Measurements from ENCODE around the gene TMEM259.
A peak's percentile ranks its signal among the peaks of the same experiment; 100 is the strongest.

The TMEM259 gene

DNA sequence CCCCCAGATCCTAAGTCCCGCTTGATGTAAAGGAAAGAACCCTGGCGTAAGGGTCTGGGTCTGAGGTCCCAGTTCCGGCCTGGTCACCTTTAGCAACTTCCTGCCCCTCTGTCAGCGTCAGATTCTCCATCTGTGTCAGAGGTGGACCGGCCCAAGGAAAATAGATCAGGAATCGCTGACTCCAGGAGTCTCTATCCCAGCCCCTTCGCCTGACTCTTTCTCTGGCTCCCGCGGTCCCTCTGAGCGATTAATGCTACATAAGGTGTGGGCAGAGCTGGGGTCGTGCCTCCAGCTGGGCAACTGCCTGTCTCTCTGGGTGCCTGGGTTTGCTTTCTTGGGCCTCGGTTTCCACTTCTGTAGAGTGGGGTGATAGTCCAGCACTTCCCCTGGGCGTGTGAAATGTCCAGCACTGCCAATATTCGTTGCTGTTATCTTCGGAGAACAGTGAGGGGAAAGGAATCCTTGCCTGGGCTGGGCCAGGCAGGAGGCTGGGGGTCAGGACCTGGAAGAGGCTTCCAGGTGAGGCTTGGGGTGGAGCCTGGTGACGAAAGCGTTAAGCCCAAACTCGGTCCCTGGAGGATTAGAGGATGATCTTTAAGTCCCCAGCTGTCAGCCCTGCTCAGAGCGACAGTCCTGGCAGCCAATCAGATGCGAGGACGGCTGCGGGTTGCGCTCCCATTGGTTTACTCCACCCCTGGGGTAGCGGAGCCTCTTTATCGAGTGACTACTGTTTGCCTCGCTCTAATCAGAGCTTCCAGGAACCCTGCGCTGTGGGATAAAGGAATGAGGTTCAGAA lies 19.8 kb upstream of the TMEM259 start:
- Histone ChIP-seq H3K27me3 (peaks cover 0 to 19% (median 6%) of the 10 kb centered on the region in 11 experiments; a peak in 11 of 22 replicates), H3K4me3 (peak overlapping the region; percentile 56 to 75 (median 64)), H3K9ac (peak overlapping the region; percentile 6 to 81 (median 49); a peak in 17 of 22 replicates), H4K20me1 (peaks cover 6 to 32% (median 23%) of the 10 kb centered on the region in 11 experiments; a peak in 14 of 22 replicates), H3K27ac (no peak overlapping the region), H3K9me3 (replicated peaks in 1 of 11) (no peaks in the 10 kb centered on the region), H3K36me3 (peaks cover 0 to 42% (median 0%) of the 10 kb centered on the region in 11 experiments; a peak in 4 of 22 replicates), H3K4me1 (peaks cover 57 to 85% (median 73%) of the 10 kb centered on the region in 10 experiments), H3K4me2 (peak overlapping the region; percentile 92 to 99 (median 95))
- TF ChIP-seq Cebpa-rat (IDR thresholded peaks at IDR 0.05) = no peak

DNA sequence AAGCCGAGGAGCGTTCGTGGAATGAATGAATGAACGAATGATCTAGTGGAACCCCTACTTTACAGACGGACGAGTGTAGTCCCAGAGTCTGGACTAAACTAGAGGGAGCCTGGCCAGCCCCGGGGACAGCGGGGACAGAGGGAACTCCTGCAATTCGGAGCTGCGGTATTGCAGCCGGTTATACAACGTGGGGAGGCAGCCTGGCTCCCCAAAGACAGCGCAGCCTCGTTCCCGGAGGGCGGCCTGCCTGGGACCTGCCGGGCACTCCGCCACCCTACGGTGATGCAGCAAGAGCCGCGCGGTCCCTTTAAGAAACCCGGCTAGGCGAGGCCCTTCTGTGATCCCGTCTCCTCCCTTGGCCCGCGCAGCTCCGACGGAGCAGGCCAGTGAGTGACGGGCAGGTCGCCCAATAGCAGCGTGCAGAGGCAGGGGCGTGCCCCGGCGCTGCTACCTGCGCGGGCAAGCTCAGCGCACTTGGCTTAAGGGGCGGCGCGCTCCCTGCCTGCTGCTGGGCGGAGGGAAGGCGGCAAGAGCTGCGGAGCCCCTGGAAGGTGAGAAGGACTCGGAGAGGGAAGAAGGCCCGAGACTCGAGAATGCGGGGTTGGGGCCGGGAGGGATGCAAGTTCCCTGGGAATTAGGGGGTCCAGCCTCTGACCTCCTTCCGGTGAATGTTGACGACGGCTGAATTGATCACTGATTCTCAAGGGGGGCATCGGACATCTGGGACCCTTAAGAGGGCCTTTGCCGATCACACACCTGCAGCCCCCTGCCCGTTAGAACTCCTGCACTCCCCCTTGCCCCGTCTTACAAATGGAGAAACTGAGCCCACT lies 18.9 kb upstream of the TMEM259 start, which contains the start of gene ABCA7:
ABCA7 (plus strand) TSS at position 462 of the 830 bp plus-strand sequence. CDS start 1,255 bp downstream, outside the sequence.
- peaks cover 64 to 85% (median 76%) of the 10 kb centered on the region in 10 experiments for H3K4me1 ChIP-seq
- H3K27ac ChIP-seq = peak within 1 kb of the TSS in 6 of 11 experiments; percentile 61 to 93 (median 85); a peak in 11 of 22 replicates
- peaks cover 6 to 37% (median 23%) of the 10 kb centered on the region in 11 experiments; a peak in 14 of 22 replicates for H4K20me1 ChIP-seq

DNA sequence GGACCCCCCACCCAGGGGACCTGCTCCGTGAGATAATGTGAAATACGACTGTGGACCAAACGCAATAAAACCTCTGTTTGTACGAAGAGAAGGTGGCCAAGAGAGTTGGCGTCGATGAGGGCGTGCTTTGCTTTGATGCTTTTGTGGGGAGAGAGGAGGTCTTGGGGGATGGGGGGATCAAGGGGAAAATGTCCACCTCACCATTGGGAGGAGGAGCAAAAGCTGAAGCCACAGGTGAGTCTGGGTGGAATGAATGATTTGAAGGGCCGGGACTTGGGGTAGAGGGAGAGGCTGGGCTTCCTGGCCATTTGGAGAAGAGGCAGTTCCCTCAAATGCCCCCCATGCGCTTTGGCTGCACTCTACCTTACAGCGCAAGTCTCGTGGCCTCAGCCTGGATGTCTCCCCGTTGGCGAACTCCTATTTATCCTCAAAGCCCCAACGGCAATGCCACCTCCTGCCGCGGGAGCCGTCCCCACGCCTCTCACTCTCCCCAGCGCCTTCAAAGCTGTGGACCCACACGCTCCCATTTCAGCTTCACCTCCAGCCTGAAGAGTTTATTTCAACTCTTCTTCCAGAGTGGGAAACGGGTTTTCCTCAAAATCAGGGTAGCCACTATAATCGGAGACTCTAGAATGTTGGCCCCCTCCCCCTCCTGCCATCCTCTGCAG lies 18.2 kb upstream of the TMEM259 start:
- Histone ChIP-seq H3K9ac (peak overlapping the region in 5 of 11 experiments; percentile 55 to 81 (median 76); a peak in 7 of 22 replicates), H3K4me1 (peaks cover 64 to 78% (median 74%) of the 10 kb centered on the region in 10 experiments), H3K4me2 (peak overlapping the region; percentile 92 to 99 (median 95)), H3K9me3 (replicated peaks in 1 of 11) (no peaks in the 10 kb centered on the region), H3K27ac (peak overlapping the region in 6 of 11 experiments; percentile 61 to 93 (median 85); a peak in 12 of 22 replicates), H3K4me3 (peak overlapping the region in 8 of 10 experiments; percentile 30 to 75 (median 65); a peak in 13 of 20 replicates), H3K36me3 (peaks cover 0 to 41% (median 0%) of the 10 kb centered on the region in 11 experiments; a peak in 4 of 22 replicates), H4K20me1 (peaks cover 6 to 37% (median 23%) of the 10 kb centered on the region in 11 experiments; a peak in 14 of 22 replicates), H3K27me3 (peaks cover 0 to 19% (median 6%) of the 10 kb centered on the region in 11 experiments; a peak in 11 of 22 replicates)
- TF ChIP-seq Cebpa-rat (IDR thresholded peaks at IDR 0.05) = no peak

More for the DNA sequence above, 18.9 kb upstream of the TMEM259 start, which contains the start of gene ABCA7:
- peak within 1 kb of the TSS; percentile 6 to 81 (median 62); a peak in 18 of 22 replicates for H3K9ac ChIP-seq
- H3K27me3 ChIP-seq = peaks cover 0 to 19% (median 6%) of the 10 kb centered on the region in 11 experiments; a peak in 11 of 22 replicates
- no peak for TF ChIP-seq Cebpa-rat (IDR thresholded peaks at IDR 0.05)
- H3K36me3 ChIP-seq = peaks cover 0 to 47% (median 0%) of the 10 kb centered on the region in 11 experiments; a peak in 4 of 22 replicates
- H3K9me3 ChIP-seq (replicated peaks in 1 of 11) = no peaks in the 10 kb centered on the region
- peak within 1 kb of the TSS; percentile 92 to 99 (median 95) for H3K4me2 ChIP-seq
- peak within 1 kb of the TSS; percentile 56 to 75 (median 64) for H3K4me3 ChIP-seq

DNA sequence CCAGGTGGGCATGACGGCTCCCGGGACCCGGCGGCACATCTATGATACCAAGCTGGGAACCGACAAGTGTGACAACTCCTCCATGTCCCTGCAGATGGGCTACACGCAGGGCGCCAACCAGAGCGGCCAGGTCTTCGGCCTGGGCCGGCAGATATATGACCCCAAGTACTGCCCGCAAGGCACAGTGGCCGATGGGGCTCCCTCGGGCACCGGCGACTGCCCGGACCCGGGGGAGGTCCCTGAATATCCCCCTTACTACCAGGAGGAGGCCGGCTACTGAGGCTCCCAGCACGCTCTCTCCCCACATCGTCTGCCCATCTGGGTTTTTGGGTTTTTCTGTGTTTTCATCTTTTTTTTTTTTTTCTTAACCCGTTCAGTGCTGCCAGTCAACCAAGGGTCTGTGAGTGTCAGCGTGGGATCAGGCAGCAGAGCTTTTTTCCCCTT lies 16.7 kb upstream of the TMEM259 start:
- peak overlapping the region in 9 of 10 experiments; percentile 2 to 75 (median 43); a peak in 12 of 20 replicates for H3K4me3 ChIP-seq
- H3K9ac ChIP-seq = peak overlapping the region in 10 of 11 experiments; percentile 7 to 81 (median 60); a peak in 16 of 22 replicates
- H3K4me1 ChIP-seq = peaks cover 60 to 71% (median 66%) of the 10 kb centered on the region in 10 experiments
- H3K4me2 ChIP-seq = peak overlapping the region; percentile 92 to 99 (median 95)
- H3K36me3 ChIP-seq = peaks cover 0 to 41% (median 0%) of the 10 kb centered on the region in 11 experiments; a peak in 5 of 22 replicates
- no peaks in the 10 kb centered on the region for H3K9me3 ChIP-seq (replicated peaks in 1 of 11)
- no peak for TF ChIP-seq Cebpa-rat (IDR thresholded peaks at IDR 0.05)
- peaks cover 0 to 19% (median 6%) of the 10 kb centered on the region in 11 experiments; a peak in 11 of 22 replicates for H3K27me3 ChIP-seq
- H3K27ac ChIP-seq = peak overlapping the region in 10 of 11 experiments; percentile 5 to 93 (median 68); a peak in 17 of 22 replicates
- H4K20me1 ChIP-seq = peaks cover 6 to 32% (median 16%) of the 10 kb centered on the region in 11 experiments; a peak in 14 of 22 replicates

DNA sequence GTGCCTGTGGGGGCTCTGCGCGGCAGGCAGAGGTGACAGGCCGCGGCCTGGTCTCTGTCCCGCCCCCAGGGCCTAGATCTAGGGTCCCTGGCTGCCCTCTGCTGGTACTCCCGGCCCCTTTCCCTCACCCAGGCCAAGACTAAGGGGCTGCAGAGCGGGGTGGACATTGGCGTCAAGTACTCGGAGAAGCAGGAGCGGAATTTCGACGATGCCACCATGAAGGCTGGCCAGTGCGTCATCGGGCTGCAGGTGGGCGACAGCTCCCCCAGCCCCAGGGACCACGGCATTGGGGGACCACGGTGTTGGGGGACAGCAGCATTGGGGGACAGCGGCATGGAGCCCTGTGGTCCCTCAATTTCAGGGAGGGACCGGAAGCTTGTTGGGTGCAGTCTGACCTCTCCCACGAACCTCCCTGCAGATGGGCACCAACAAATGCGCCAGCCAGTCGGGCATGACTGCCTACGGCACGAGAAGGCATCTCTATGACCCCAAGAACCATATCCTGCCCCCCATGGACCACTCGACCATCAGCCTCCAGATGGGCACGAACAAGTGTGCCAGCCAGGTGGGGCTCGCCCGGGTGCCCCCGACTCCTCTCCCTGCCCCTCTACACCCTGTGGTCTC lies 15.2 kb upstream of the TMEM259 start:
- peaks cover 45 to 56% (median 51%) of the 10 kb centered on the region in 10 experiments for H3K4me1 ChIP-seq
- H3K4me2 ChIP-seq = peak overlapping the region; percentile 3 to 98 (median 38); a peak in 17 of 22 replicates
- peaks cover 0 to 19% (median 6%) of the 10 kb centered on the region in 11 experiments; a peak in 11 of 22 replicates for H3K27me3 ChIP-seq
- H3K9ac ChIP-seq = no peak overlapping the region; a peak in 1 of 22 replicates
- peaks cover 0 to 44% (median 0%) of the 10 kb centered on the region in 11 experiments; a peak in 8 of 22 replicates for H3K36me3 ChIP-seq
- peaks cover 0 to 21% (median 6%) of the 10 kb centered on the region in 11 experiments; a peak in 10 of 22 replicates for H4K20me1 ChIP-seq
- no peak overlapping the region for H3K27ac ChIP-seq
- H3K9me3 ChIP-seq (replicated peaks in 1 of 11) = no peaks in the 10 kb centered on the region
- no peak for TF ChIP-seq Cebpa-rat (IDR thresholded peaks at IDR 0.05)
- no peak overlapping the region for H3K4me3 ChIP-seq

DNA sequence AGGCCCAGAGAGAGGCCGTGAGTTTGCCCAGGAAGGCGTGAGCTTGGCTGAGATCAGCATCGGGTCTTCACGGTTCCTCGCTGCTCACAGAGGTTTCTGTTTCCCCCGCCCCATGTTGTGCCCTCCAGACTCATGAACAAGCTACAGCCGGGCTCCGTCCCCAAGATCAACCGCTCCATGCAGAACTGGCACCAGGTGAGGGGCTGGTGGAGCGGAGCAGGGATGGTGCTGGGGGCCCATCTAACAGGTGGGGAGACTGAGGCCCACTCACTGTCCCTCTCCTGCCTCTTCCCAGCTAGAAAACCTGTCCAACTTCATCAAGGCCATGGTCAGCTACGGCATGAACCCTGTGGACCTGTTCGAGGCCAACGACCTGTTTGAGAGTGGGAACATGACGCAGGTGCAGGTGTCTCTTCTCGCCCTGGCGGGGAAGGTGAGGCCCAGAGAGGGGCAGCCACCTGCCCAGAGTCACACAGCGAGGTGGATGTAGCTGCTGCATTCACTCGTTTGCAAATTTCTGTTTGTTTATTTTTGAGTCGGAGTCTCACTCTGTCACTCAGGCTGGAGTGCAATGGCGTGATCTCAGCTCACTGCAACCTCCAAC lies 11.4 kb upstream of the TMEM259 start:
- TF ChIP-seq Cebpa-rat (IDR thresholded peaks at IDR 0.05) = no peak
- Histone ChIP-seq H3K4me3 (no peak overlapping the region), H3K27ac (no peak overlapping the region), H3K27me3 (peaks cover 6 to 44% (median 30%) of the 10 kb centered on the region in 11 experiments; a peak in 21 of 22 replicates), H3K9ac (no peak overlapping the region), H3K36me3 (peaks cover 0 to 56% (median 0%) of the 10 kb centered on the region in 11 experiments; a peak in 8 of 22 replicates), H3K4me1 (peaks cover 19 to 40% (median 34%) of the 10 kb centered on the region in 10 experiments), H3K4me2 (no peak overlapping the region), H4K20me1 (peaks cover under 1 to 50% (median 6%) of the 10 kb centered on the region in 11 experiments; a peak in 12 of 22 replicates), H3K9me3 (replicated peaks in 1 of 11) (no peaks in the 10 kb centered on the region)
